Measurements from ENCODE around the gene P2RY14.
A peak's percentile ranks its signal among the peaks of the same experiment; 100 is the strongest.

The P2RY14 gene

DNA sequence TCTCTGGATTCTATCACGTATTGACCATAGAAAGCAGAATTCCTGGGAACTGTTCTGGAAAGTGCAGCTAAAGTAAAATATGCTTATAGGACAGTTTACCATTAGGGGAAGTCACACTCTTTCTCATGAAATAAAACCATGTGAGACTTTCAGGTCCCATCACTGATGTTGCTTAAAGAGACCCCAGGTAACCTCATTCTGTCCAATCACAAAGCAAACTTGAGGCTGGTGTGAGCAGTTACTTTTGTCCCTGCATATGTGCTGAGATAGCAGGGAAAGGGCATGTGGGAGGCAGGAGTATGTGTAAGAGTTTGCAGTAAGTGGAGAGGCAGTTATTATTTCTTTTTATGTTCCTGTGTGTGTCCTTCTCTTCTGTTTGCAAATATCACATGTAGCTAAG, 22.2 kb upstream of the P2RY14 start:
- no peak for DNase-seq (ENCODE audit: low read depth)

DNA sequence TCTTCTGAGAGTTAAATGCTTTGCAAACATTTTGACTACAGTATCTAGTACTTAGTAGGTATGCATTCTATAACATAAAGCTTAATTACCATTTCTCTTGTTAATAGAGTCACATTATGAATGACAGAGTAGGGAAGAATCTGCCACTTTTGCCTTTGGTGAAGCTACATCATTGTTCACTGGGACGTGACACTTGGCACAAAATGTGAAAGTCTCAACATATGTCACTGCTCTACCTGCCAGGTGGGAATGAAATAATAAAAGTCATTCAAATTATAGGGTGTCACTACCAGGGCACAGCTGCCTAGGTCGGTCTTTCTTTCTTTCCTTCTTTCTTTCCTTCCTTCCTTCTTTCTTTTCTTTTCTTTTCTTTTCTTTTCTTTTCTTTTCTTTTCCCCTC, 20.7 kb upstream of the P2RY14 start:
- DNase-seq (ENCODE audit: low read depth): no peak

- no peak for DNase-seq (ENCODE audit: low read depth)
Observed at GRCh38 chr3:151297429-151297828, 19.1 kb upstream of the P2RY14 start.

GRCh38 chr3:151296226-151296625, 17.9 kb upstream of the P2RY14 start:
- no peak for DNase-seq (ENCODE audit: low read depth)

GRCh38 chr3:151293127-151293526, 14.8 kb upstream of the P2RY14 start:
- no peak for DNase-seq (ENCODE audit: low read depth)

- no peak for DNase-seq (ENCODE audit: low read depth)
Observed at GRCh38 chr3:151290673-151291072, 12.3 kb upstream of the P2RY14 start.

DNA sequence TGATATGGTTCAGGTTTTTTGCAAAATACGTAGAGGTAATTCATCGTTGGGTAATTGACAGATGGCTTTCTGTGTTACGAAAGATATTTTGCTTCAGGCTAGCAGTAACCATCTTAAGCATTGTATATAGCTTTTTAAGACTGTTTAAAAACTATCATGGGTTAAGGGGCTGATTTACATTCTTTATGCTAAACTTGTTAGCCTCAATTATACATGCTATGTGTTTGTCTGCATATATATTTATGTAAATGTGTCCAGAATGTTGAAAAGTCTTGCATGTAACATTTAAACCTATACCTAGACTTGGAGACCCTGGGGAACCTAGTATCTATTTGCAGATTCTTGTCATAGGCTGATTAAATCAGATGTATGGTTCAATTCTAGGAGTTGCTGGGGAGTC, 11.1 kb upstream of the P2RY14 start:
- DNase-seq (ENCODE audit: low read depth): no peak

DNA sequence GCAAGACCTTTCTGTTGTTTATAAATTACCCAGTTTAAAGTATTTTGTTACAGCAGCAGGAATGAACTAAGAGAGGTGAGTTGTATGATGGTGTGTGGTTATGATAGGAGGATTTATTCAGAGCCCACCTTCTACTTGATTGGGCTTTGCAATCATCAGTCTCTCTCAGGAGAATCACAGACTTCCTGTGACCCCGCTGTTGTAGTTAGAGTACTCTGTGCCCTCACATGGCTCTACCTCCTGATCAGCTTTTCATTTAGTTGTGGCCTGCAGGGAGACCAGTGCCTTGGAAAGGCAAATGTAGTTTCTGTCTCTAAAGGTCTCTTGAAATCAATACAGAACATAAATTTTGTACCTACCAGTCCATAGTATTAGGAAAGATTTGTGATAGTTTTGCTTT, 7.6 kb upstream of the P2RY14 start:
- DNase-seq (ENCODE audit: low read depth): no peak

DNA sequence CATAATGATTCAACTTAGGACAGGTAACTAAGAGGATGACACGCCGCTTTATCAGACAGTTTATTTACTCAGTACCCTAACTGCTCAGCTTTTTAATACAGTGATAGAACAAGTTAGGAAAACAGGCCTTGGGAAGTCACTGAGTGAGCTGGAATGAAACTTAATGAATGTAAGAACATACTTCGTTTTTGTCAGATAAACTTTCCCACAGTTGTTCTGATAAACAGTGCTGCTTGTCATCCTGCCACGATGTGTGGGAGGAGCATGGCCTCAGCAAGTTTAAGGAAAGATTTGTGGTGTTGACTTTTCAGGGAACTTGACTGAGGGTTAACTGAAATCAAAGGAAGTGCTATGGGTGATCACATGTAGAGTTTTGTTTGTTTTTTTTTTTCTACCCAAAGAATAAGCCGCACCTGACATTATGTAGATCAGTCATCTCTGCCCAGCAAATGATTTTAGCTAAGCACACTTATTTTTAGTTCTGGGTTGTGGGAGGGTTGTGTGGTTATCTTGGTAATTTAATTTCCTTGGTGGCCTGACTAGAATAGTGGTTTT, 5.6 kb upstream of the P2RY14 start:
- DNase-seq (ENCODE audit: low read depth): no peak

DNA sequence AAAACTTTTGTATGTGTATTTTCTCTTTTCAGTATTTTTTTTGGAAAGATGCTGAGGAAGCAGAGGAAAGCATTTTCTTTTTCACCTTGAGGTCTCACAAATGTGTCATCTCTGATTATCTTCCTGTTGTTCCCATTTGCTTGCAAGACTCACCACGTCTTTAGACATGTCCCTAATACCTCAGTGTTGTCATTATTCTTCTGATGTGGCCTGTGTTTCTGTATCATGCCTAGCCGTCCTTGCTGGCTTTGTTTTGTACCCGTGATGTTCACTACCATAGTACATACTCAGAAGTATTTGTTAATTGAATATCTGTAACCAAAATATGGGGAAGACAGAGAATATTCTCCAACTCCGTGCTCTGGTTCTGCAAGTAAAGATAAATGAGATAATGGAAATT, 5.0 kb upstream of the P2RY14 start:
- no peak for DNase-seq (ENCODE audit: low read depth)

- DNase-seq (ENCODE audit: low read depth): no peak
Observed at GRCh38 chr3:151282921-151283320, 4.6 kb upstream of the P2RY14 start.

- no peak for DNase-seq (ENCODE audit: low read depth)
Observed at GRCh38 chr3:151281671-151282324, 3.5 kb upstream of the P2RY14 start.

GRCh38 chr3:151276687-151277042, 1.7 kb downstream of the P2RY14 start:
- no peak for DNase-seq (ENCODE audit: low read depth)

- DNase-seq (ENCODE audit: low read depth): no peak
Observed at GRCh38 chr3:151276038-151276686, 2.2 kb downstream of the P2RY14 start.

DNA sequence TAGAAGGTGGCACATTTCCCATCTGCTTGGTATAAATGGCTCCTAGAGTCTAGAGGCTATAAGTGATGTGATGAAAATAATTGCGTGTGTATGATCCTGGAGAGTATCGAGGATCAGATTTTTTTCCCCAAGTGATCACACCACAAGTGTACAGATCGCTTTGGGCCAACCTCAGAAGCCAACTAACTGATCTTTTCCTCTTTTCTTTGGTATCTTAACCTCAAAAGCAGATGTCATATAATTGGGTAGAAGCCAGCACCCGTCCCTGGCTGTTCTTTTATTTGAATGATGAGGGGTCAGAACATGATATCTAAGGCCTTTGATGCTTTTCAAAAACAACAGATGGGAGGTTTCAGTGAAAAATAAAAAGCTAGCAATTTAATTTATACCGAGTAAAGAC, 3.3 kb downstream of the P2RY14 start:
- DNase-seq (ENCODE audit: low read depth): no peak

DNA sequence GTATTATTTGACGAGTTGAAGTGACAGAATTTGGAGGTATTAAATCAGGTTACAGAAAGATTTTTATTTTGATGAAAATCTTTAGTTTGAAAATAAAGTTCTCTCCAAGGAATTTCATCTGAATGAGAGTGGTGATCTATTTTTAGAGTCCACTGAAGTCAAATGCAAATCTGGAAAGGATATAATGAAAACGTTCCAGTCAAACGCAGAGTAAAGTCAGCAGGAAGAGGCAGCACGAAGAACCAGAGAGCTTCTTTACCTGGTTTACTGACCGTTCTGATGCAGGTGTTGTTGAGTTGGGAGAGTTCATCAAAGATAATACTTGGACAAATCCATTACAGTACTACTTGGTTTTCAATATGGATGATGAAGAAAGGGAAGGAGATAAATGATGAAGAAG, 8.7 kb downstream of the P2RY14 start:
- no peak for DNase-seq (ENCODE audit: low read depth)

DNA sequence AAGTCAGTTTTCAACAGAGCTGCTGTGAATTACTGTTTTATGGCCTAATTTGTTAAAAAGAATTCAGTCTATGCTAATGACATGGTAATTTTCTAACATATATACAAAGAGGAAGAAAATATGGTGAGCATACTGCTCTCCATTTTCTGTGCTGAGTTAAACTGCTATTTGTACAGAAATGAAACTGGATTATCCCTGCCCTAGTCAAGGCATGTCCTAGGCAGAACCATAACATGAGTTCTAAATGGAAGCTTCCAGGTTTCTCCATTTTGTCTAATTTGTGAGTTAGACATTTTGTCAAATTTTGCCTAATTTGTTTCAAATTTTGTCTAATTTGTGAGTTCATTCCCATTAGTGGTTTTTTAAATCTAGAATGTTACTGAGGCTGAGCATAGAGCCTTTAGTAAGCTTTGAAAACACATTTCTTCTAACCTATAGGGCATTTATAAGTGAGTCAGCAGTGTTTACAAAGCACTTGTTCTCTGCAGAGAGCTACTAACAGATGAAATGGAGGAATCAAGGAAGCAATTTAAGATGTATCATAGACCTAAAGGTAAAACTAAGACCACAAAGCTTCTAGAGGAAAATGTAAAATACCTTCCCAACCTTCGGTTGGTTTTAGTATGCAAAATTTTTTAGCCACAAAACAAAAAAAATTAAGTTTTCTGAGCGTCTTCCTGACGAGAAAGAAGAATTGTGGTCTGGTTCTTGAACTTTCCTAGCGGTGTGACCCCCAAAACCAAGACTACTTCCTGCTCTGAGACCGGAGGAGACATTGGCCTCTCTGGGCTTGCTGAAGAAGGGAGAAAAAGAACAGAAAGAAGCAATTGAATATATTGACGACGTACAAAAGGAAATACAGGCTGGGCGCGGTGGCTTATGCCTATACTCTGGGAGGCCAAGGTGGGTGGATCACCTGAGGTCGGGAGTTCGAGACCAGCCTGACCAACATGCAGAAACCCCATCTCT, 9.8 kb downstream of the P2RY14 start:
- DNase-seq (ENCODE audit: low read depth): peak; percentile 16

DNA sequence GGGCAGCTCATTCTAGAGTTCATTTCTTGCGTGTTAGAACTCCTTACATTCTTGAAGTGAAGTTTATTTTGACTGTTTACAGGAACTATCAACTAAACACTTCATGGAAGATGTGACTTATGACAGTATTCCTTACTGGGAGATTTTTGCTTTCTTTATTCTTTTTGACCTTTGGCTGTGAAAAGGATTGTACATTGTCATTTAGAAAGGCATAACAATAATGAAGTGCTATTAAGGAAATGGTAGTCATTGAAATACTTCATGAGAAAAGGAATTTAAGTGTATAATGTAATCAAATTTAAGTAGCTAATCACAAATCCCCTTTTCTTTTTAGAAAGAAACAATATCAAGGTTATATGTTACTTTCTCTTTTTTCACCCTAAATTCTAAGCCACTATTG, 11.3 kb downstream of the P2RY14 start:
- no peak for DNase-seq (ENCODE audit: low read depth)

DNA sequence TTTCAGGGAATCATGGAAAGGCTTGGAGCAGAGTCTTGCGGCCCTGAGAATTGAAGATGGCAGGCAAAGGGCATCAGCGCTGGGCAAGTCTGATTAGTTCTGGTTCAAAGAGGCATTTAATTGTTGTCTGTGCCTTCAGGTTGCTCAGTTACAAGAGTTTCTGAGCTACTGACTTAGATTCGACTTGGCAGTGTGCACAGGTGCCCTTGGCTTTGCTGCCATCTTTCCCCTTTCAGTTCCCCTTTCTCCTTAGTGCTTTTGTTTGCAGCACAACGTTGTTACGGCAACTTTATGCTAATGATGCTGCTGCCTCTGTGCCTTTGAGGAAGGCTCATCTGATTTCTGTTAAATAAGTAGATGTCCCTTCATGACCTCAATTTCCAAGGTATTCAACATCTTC, 12.5 kb downstream of the P2RY14 start:
- no peak for DNase-seq (ENCODE audit: low read depth)

- DNase-seq (ENCODE audit: low read depth): no peak
Observed at GRCh38 chr3:151265166-151265565, 13.2 kb downstream of the P2RY14 start.

GRCh38 chr3:151264605-151265004, 13.7 kb downstream of the P2RY14 start:
- no peak for DNase-seq (ENCODE audit: low read depth)

GRCh38 chr3:151262871-151263525, 15.3 kb downstream of the P2RY14 start:
- no peak for DNase-seq (ENCODE audit: low read depth)
